Measurements from ENCODE around the gene DLGAP1.

GRCh38 chr18:3669376-3669775 lies 785.7 kb downstream of the DLGAP1 start:
- no peak for TF ChIP-seq CTCF (IDR thresholded peaks at IDR 0.05)
- no peak for TF ChIP-seq POLR2A (IDR thresholded peaks at IDR 0.05)
